ENCODE results near the gene SOD3. TPM values are rescaled to one million over a fixed set of nuclear protein-coding genes. Genes with fewer than 3 reads are reported as not detected.

The SOD3 gene
- total and polyA plus RNA-seq, 2 of the 13 experiments (the other 11 are each of a cell fraction or from before 2014, with no cell fraction given) = 0.04 TPM; not detected in 1

DNA sequence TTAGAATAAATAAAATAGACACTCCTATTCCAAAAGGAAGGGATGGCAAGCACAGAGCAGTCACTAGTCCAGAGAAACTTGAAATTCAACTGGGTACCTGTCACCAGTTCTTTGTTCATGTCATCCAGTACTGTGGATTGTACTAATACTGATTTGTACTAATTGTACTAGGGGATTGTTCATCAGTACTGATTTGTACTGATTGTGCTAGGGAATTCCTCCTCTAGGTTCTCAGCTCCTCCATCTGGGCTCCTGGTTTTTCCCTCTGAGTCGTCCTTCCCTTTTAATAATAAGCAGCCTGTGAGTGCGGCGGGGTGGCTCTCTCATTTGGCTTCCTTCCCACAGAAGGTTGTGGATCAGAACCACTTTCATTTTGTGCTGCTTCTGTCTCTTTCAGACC, 31.0 kb upstream of the SOD3 start:
- TF ChIP-seq, protein P1, sequence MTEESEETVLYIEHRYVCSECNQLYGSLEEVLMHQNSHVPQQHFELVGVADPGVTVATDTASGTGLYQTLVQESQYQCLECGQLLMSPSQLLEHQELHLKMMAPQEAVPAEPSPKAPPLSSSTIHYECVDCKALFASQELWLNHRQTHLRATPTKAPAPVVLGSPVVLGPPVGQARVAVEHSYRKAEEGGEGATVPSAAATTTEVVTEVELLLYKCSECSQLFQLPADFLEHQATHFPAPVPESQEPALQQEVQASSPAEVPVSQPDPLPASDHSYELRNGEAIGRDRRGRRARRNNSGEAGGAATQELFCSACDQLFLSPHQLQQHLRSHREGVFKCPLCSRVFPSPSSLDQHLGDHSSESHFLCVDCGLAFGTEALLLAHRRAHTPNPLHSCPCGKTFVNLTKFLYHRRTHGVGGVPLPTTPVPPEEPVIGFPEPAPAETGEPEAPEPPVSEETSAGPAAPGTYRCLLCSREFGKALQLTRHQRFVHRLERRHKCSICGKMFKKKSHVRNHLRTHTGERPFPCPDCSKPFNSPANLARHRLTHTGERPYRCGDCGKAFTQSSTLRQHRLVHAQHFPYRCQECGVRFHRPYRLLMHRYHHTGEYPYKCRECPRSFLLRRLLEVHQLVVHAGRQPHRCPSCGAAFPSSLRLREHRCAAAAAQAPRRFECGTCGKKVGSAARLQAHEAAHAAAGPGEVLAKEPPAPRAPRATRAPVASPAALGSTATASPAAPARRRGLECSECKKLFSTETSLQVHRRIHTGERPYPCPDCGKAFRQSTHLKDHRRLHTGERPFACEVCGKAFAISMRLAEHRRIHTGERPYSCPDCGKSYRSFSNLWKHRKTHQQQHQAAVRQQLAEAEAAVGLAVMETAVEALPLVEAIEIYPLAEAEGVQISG (CRISPR knock-in tag; IDR thresholded peaks at IDR 0.05) = no peak
- TF ChIP-seq ZNF660 (CRISPR knock-in tag; IDR thresholded peaks at IDR 0.05; ENCODE audit: borderline replicate concordance, low read depth) = no peak
- no peak for TF ChIP-seq ZNF329 (CRISPR knock-in tag; IDR thresholded peaks at IDR 0.05; ENCODE audit: low read depth)
- no peak for TF ChIP-seq ZNF335 (CRISPR knock-in tag; IDR thresholded peaks at IDR 0.05)
- no peak for TF ChIP-seq GRHL1 (CRISPR knock-in tag; conservative IDR thresholded peaks at IDR 0.05)
- TF ChIP-seq MZF1 (CRISPR knock-in tag; IDR thresholded peaks at IDR 0.05; ENCODE audit: borderline replicate concordance) = no peak
- TF ChIP-seq, protein P2, sequence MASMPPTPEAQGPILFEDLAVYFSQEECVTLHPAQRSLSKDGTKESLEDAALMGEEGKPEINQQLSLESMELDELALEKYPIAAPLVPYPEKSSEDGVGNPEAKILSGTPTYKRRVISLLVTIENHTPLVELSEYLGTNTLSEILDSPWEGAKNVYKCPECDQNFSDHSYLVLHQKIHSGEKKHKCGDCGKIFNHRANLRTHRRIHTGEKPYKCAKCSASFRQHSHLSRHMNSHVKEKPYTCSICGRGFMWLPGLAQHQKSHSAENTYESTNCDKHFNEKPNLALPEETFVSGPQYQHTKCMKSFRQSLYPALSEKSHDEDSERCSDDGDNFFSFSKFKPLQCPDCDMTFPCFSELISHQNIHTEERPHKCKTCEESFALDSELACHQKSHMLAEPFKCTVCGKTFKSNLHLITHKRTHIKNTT (CRISPR knock-in tag; IDR thresholded peaks at IDR 0.05) = no peak
- TF ChIP-seq, protein P3, sequence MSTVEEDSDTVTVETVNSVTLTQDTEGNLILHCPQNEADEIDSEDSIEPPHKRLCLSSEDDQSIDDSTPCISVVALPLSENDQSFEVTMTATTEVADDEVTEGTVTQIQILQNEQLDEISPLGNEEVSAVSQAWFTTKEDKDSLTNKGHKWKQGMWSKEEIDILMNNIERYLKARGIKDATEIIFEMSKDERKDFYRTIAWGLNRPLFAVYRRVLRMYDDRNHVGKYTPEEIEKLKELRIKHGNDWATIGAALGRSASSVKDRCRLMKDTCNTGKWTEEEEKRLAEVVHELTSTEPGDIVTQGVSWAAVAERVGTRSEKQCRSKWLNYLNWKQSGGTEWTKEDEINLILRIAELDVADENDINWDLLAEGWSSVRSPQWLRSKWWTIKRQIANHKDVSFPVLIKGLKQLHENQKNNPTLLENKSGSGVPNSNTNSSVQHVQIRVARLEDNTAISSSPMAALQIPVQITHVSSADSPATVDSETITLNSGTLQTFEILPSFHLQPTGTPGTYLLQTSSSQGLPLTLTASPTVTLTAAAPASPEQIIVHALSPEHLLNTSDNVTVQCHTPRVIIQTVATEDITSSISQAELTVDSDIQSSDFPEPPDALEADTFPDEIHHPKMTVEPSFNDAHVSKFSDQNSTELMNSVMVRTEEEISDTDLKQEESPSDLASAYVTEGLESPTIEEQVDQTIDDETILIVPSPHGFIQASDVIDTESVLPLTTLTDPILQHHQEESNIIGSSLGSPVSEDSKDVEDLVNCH (CRISPR knock-in tag; IDR thresholded peaks at IDR 0.05) = no peak
- no peak for TF ChIP-seq ZFYVE20 (CRISPR knock-in tag; IDR thresholded peaks at IDR 0.05; ENCODE audit: borderline replicate concordance, low read depth)
- TF ChIP-seq ZFP91 (CRISPR knock-in tag; IDR thresholded peaks at IDR 0.05; ENCODE audit: borderline replicate concordance) = no peak
- 52% methylated on average over 3 of the region's 3 CpGs for WGBS (ENCODE audit: low lambda C conversion rate)
- DNase-seq (ENCODE audit: low spot score) = no peak
- POLR2A ChIA-PET = no interaction called here
- FAIRE-seq = no peak
- H3K27me3 ChIP-seq (ENCODE audit: control insufficient read depth in 1 of 2, insufficient read depth in 2 of 2, low read length in 2 of 2) = no peaks in the 10 kb centered on the region; a peak in 1 of 5 replicates
- in situ Hi-C loops (cut with HindIII; ENCODE audit: extremely low pct_ligation_motif_present, low pct_unique_long_range_greater_than_20kb) = no loop called here
- no peak overlapping the region for H3K27ac ChIP-seq (ENCODE audit: extremely low read length, insufficient read depth, low read length)
- H3K9me3 ChIP-seq (ENCODE audit: low read length) = no peaks in the 10 kb centered on the region
- H4K20me1 ChIP-seq (ENCODE audit: insufficient read depth, low read length) = no peaks in the 10 kb centered on the region
- H3K79me2 ChIP-seq (ENCODE audit: insufficient read depth, low read length) = no peaks in the 10 kb centered on the region
- H3K4me3 ChIP-seq (replicated peaks in 1 of 3; ENCODE audit: insufficient read depth in 1 of 3, low read depth in 2 of 3, low read length in 3 of 3) = no peak overlapping the region
- no peak for ATAC-seq
- no TSS peak for BruUV-seq (replicated peaks)
- no peak overlapping the region for H3K4me2 ChIP-seq (ENCODE audit: low read depth, low read length)
- no peaks in the 10 kb centered on the region for H3K36me3 ChIP-seq (replicated peaks in 1 of 2; ENCODE audit: control insufficient read depth in 1 of 2, insufficient read depth in 2 of 2, low read length in 2 of 2)
- H3K9ac ChIP-seq (ENCODE audit: insufficient read depth, low read depth, low read length) = no peak overlapping the region
- H2AFZ ChIP-seq (ENCODE audit: low read length) = no peak overlapping the region
- intact Hi-C loops (cut with micrococcal nuclease; ENCODE audit: unreplicated experiment) = no loop called here
- CTCF ChIA-PET (ENCODE audit: low intra/inter-chr PET ratio, low total read pairs) = no interaction called here
- no peaks in the 10 kb centered on the region for H3K4me1 ChIP-seq (ENCODE audit: insufficient read depth, low read length)
